OCI-LY7 (cell line): ENCODE results near the gene SPTSSA. TPM values are rescaled to one million over a fixed set of nuclear protein-coding genes. Genes with fewer than 3 reads are reported as not detected.
"Not testable (repeated sequence)": the region's sequence is repeated elsewhere in the genome, so short reads cannot be mapped to it uniquely, and the experiment has no call there.

Source experiments
- BruUV-seq: library from RNA; stranded (reverse); fragments of 400-500 nt; replicated peaks from 2 replicates; lab custom pipeline; 2021; lab: Mats Ljungman, UMichigan
- CTCF ChIA-PET: fragments of 300-600 bp; sonication (Branson Sonifier 250); formaldehyde crosslinking; loops from one replicate; lab custom pipeline; 2022; ENCODE audit warnings: antibody characterized with exemption; ENCODE audit not compliant: unreplicated experiment; lab: Charles Lee
- POLR2A ChIA-PET: fragments of 300-600 bp; sonication (Branson Sonifier 250); formaldehyde crosslinking; loops from one replicate; lab custom pipeline; 2022; ENCODE audit warnings: antibody characterized with exemption; lab: Charles Lee
- DNase-seq: peaks from one replicate; pipeline ENCODE4 v3.0.0-alpha.2; 2015; ENCODE audit warnings: low spot score
- H2AFZ ChIP-seq: fragments of 200-600 bp; sonication (generic), shearing (Covaris generic); 2 replicates; pipeline ENCODE4 v1.6.1; 2014; ENCODE audit warnings: mild to moderate bottlenecking, antibody characterized with exemption, low read length, moderate library complexity
- H3K27ac ChIP-seq: fragments of 200-600 bp; sonication (generic); 2 replicates; pipeline ENCODE4 v1.5.1; 2014; ENCODE audit warnings: mixed run types, low read depth, mild to moderate bottlenecking, moderate library complexity, low read length, inconsistent platforms; ENCODE audit not compliant: poor library complexity, severe bottlenecking
- H3K36me3 ChIP-seq: fragments of 200-600 bp; sonication (generic); 2 replicates; pipeline ENCODE4 v1.6.1; 2014; ENCODE audit warnings: mild to moderate bottlenecking, antibody characterized with exemption, low read length, moderate library complexity, mixed read lengths; ENCODE audit not compliant: insufficient read depth
- H3K4me1 ChIP-seq: fragments of 200-600 bp; sonication (generic); 2 replicates; pipeline ENCODE4 v1.5.1; 2014; ENCODE audit warnings: mild to moderate bottlenecking, low read length; ENCODE audit not compliant: insufficient read depth, poor library complexity, severe bottlenecking
- H3K4me2 ChIP-seq: fragments of 200-600 bp; sonication (generic); 2 replicates; pipeline ENCODE4 v1.6.1; 2014; ENCODE audit warnings: mild to moderate bottlenecking, low read length
- H3K4me3 ChIP-seq: fragments of 200-600 bp; sonication (generic); 2 replicates; pipeline ENCODE4 v1.5.1; 2014; ENCODE audit warnings: mild to moderate bottlenecking, low read depth, low read length; ENCODE audit not compliant: poor library complexity, severe bottlenecking
- H3K79me2 ChIP-seq: fragments of 200-600 bp; sonication (generic); 2 replicates; pipeline ENCODE4 v1.6.1; 2016; ENCODE audit warnings: low read depth, mild to moderate bottlenecking, low read length, moderate library complexity, mixed read lengths; ENCODE audit not compliant: insufficient read depth
- H3K9me2 ChIP-seq: fragments of 200-600 bp; sonication (generic); 2 replicates; pipeline ENCODE4 v1.6.1; 2016; ENCODE audit warnings: mild to moderate bottlenecking, low read length, mixed read lengths; ENCODE audit not compliant: insufficient read depth
- H3K9me3 ChIP-seq: fragments of 200-600 bp; sonication (generic); 2 replicates; pipeline ENCODE4 v1.6.1; 2014; ENCODE audit warnings: mild to moderate bottlenecking, mixed run types, low read length, mixed read lengths
- H4K20me1 ChIP-seq: fragments of 200-600 bp; sonication (generic); 2 replicates; pipeline ENCODE4 v1.6.1; 2014; ENCODE audit warnings: mild to moderate bottlenecking, antibody characterized with exemption, low read length, moderate library complexity, mixed read lengths; ENCODE audit not compliant: insufficient read depth
- CTCF ChIP-seq: fragments of 200-600 bp; sonication (generic); conservative IDR thresholded peaks from 2 replicates; pipeline ENCODE4 v1.5.1; 2014; ENCODE audit warnings: mild to moderate bottlenecking, antibody characterized with exemption, low read length, moderate library complexity, mixed read lengths
- EZH2phosphoT487 ChIP-seq: fragments of 200-600 bp; sonication (generic); IDR thresholded peaks from 2 replicates; pipeline ENCODE4 v1.6.1; 2018; ENCODE audit warnings: low read depth, borderline replicate concordance, mild to moderate bottlenecking, mixed run types, antibody characterized with exemption, low read length, moderate library complexity, mixed read lengths
- intact Hi-C: fragments of 100-400 bp; cut with micrococcal nuclease; formaldehyde crosslinking; loops from one replicate; pipeline ENCODE4 v1.10.0; 2022; ENCODE audit not compliant: unreplicated experiment
- total RNA-seq, 2 experiments: library from RNA; depleted of rRNA in 1 of 2; stranded (reverse); fragments of >200 nt in 1 of 2; shearing (Covaris generic) in 1 of 2; gene quantifications; 2 replicates each; pipeline ENCODE4 v1.2.3, GENCODE V29; 2014 to 2022

SPTSSA gene
- total RNA-seq, 2 experiments from 2014 or later, result 8.7 to 19.0 TPM

- H3K4me1 ChIP-seq, result peaks cover 18% of the 10 kb centered on the region
- ChIA-PET CTCF (no interaction called here), POLR2A (interaction anchor here (0.6 to 1.9 kb wide), 11 partner anchors 10 to 955 kb away, joined by 3 to 5 read pairs (median 3); no protein-coding TSS in a partner anchor)
- peak overlapping the region; percentile 33 for H3K27ac ChIP-seq
- H3K9me2 ChIP-seq, result no peaks in the 10 kb centered on the region
- H3K79me2 ChIP-seq, result no peaks in the 10 kb centered on the region
- no TSS peak for BruUV-seq
- peak overlapping the region; percentile 45 for H3K4me2 ChIP-seq
- H3K36me3 ChIP-seq, result peaks cover 9% of the 10 kb centered on the region
- H4K20me1 ChIP-seq, result no peaks in the 10 kb centered on the region
- H3K9me3 ChIP-seq, result no peaks in the 10 kb centered on the region
- DNase-seq, result peak; percentile 32
- TF ChIP-seq EZH2phosphoT487, result no peak
- TF ChIP-seq CTCF, result no peak
- no peak overlapping the region for H3K4me3 ChIP-seq
- no peak overlapping the region for H2AFZ ChIP-seq
- intact Hi-C loops, result no loop called here
These were observed 25.7 kb downstream of the SPTSSA start for GRCh38 chr14:34436118-34436905.

GRCh38 chr14:34433957-34434356 is 28.1 kb downstream of the SPTSSA start:
- DNase-seq, result no peak
- no peaks in the 10 kb centered on the region for H3K9me2 ChIP-seq
- no peak for TF ChIP-seq EZH2phosphoT487
- TF ChIP-seq CTCF, result no peak
- ChIA-PET POLR2A (no interaction called here), CTCF (no interaction called here)
- H3K79me2 ChIP-seq, result no peaks in the 10 kb centered on the region
- H3K4me2 ChIP-seq, result no peak overlapping the region
- H3K4me3 ChIP-seq, result no peak overlapping the region
- peaks cover 18% of the 10 kb centered on the region for H3K4me1 ChIP-seq
- BruUV-seq, result no TSS peak
- no peaks in the 10 kb centered on the region for H4K20me1 ChIP-seq
- H3K9me3 ChIP-seq, result no peaks in the 10 kb centered on the region
- H3K27ac ChIP-seq, result no peak overlapping the region
- intact Hi-C loops, result no loop called here
- H2AFZ ChIP-seq, result no peak overlapping the region
- H3K36me3 ChIP-seq, result peaks cover 9% of the 10 kb centered on the region

- DNase-seq, H3K4me3 ChIP-seq, H3K79me2 ChIP-seq, H3K9me3 ChIP-seq, BruUV-seq, H3K36me3 ChIP-seq, H4K20me1 ChIP-seq, POLR2A ChIA-PET, H3K27ac ChIP-seq, H2AFZ ChIP-seq, H3K4me2 ChIP-seq, H3K4me1 ChIP-seq, H3K9me2 ChIP-seq, CTCF ChIA-PET, intact Hi-C loops: not testable (repeated sequence)
These were observed 34.0 kb downstream of the SPTSSA start for GRCh38 chr14:34428102-34428466.
